ENCODE data around the gene LDLRAD4.

DNA sequence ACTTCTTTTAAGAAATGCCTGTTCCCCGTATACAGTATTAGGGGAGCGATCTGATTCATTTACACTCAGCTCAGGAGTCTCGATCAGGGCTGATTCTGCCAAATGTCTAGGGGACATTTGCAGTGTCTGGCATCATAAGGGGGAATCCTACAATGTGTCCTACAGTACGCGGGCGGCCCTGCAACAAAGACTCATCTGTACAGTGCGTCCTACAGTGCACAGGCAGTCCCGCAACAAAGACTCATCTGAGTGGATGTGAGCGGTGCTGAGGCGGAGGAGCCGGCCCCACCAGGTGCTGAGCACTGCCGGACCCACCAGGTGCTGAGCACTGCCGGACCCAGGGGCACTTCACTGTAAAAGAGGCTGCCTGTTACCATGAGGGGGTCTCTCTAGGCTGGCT lies 405.3 kb downstream of the LDLRAD4 start:
- TF ChIP-seq, protein P1, sequence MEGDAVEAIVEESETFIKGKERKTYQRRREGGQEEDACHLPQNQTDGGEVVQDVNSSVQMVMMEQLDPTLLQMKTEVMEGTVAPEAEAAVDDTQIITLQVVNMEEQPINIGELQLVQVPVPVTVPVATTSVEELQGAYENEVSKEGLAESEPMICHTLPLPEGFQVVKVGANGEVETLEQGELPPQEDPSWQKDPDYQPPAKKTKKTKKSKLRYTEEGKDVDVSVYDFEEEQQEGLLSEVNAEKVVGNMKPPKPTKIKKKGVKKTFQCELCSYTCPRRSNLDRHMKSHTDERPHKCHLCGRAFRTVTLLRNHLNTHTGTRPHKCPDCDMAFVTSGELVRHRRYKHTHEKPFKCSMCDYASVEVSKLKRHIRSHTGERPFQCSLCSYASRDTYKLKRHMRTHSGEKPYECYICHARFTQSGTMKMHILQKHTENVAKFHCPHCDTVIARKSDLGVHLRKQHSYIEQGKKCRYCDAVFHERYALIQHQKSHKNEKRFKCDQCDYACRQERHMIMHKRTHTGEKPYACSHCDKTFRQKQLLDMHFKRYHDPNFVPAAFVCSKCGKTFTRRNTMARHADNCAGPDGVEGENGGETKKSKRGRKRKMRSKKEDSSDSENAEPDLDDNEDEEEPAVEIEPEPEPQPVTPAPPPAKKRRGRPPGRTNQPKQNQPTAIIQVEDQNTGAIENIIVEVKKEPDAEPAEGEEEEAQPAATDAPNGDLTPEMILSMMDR (IDR thresholded peaks at IDR 0.05; ENCODE audit: borderline replicate concordance, extremely low read depth, low read length, poor library complexity, severe bottlenecking) = no peak
- no peak for TF ChIP-seq EZH2 (IDR thresholded peaks at IDR 0.05; ENCODE audit: borderline replicate concordance, low read depth, low read length, severe bottlenecking)

Measured in DND-41 (cell line).